ENCODE measurements around the gene HACE1.
"Not testable (repeated sequence)": the region's sequence is repeated elsewhere in the genome, so short reads cannot be mapped to it uniquely, and the experiment has no call there.

Gene HACE1, protein sequence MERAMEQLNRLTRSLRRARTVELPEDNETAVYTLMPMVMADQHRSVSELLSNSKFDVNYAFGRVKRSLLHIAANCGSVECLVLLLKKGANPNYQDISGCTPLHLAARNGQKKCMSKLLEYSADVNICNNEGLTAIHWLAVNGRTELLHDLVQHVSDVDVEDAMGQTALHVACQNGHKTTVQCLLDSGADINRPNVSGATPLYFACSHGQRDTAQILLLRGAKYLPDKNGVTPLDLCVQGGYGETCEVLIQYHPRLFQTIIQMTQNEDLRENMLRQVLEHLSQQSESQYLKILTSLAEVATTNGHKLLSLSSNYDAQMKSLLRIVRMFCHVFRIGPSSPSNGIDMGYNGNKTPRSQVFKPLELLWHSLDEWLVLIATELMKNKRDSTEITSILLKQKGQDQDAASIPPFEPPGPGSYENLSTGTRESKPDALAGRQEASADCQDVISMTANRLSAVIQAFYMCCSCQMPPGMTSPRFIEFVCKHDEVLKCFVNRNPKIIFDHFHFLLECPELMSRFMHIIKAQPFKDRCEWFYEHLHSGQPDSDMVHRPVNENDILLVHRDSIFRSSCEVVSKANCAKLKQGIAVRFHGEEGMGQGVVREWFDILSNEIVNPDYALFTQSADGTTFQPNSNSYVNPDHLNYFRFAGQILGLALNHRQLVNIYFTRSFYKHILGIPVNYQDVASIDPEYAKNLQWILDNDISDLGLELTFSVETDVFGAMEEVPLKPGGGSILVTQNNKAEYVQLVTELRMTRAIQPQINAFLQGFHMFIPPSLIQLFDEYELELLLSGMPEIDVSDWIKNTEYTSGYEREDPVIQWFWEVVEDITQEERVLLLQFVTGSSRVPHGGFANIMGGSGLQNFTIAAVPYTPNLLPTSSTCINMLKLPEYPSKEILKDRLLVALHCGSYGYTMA

DNA sequence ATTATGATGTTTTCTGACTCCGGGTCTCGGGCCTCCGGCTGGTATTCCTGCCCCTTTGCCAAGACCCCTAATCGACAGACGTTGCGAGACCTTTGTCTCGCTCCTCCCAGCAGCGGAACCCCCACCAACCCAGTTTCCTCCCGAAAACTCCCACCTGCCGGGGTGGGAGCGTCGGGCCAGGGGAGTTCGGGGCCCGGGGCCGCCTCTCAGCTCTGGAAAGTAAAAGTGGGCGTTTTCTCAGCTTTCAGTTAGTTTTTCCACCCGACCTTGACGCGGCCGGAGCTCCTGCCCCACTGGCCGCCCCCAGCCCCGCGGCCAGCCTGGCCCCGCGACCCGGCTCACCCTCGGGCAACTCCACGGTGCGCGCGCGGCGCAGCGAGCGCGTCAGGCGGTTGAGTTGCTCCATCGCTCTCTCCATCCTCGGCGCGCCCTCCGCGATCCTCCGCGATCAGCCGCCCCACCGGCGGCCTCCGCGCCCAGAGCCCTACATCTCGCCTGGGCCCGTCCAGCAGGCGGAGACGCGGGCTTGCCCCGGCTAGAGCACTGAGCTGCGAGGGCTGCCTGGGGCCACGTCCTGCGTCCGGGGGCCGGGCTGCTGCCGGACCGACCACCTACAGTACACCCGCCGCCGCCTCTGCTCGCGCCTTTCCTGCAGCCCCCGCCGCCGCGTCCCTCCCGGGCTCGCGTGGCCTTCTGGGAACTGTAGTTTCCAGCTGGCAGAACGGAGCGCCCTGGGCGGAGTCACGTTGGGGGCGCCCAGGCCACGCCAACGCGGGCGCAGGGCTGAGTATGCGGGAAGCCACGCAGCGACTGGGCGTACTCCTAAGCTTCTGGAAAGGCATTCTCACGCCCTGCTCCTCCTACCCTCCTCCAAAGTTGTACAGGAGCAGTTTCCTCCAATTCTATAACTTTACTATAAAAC lies at the start of gene HACE1:
Gene HACE1, minus strand, starts transcription at position 695 of the 922 bp plus-strand sequence. Its CDS starts 277 bp downstream, at position 418.
- DNase-seq, result peak; percentile 64

DNA sequence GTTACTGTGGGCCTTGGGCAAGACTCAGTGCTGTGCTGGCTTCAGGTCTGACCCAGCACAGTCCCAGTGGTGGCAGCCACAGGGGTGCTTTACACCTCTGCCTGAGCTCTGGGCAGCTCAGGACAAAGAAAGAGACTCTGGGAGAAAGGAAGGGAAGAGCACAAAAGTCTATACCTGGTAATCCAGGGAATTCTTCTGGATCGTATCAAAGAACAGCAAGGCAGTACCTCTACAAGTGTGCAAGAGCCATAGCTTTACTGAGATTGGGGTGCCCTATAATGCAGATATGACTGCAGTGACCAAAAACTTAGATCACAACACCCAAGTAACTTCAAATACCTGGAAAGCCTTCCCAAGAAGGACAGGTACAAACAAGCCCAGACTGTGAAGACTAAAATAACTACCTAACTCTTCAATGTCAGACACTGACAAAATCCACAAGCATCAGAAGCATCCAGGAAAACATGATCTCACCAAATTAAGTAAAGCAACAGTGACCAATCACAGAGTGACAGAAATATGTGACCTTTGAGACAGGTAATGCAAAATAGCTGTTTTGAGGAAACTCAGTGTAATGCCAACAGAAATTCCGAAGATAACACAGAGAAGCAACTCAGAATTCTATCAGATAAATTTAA lies 49.3 kb upstream of the HACE1 start:
- no peak for DNase-seq

DNA sequence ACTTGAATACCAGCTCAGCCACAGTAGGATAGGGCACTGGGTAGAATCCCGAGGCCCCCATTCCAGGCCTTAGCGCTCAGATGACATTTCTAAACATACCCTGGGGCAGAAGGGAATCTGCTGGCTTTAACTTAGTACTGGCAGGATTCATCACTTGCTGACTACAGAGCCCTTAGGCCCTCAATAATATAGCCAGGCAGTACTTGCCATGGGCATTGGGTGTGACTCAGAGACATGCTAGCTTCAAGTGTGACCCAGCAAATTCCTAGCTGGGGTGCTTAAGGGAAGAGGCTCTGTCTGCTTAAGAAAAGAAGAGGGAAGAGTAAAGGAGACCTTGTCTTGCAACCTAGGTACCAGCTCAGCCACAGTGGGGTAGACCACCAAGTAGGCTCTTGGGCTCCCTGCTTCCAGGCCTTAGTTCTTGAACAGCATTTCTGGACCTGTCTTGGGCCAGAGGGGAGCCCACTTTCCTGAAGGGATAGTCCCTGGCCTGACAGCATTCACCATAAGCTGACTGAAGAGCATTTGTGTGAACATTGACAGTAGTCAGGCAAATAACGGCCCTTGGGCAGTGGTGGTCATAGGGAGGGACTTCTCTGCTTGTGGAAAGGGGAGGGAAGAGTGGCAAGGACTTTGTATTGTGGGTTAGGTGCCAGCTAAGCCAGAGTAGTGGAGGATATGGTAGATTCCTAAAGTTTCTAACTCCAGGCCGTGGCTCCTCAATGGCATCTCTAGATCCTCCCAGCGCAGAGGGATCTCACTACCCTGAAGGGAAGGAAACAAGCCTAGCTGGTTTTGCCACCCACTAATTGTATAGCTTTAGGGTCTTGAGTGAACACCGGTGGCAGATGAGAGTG lies 48.5 kb upstream of the HACE1 start:
- DNase-seq, result no peak

DNA sequence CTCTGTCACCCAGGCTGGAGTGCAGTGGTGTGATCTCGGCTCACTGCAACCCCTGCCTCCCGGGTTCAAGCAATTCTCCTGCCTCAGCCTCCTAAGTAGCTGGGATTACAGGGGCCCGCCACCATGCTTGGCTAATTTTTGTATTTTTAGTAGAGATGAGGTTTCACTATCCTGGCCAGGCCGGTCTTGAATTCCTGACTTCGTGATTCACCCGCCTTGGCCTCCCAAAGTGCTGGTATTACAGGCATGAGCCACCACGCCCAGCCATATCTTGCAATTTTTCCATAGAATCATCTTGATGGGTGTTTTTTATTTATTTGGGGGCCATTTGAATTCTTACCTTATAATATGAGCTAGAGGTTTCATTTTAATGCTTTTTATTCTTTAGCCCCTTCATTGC lies 39.2 kb upstream of the HACE1 start:
- not testable (repeated sequence) for DNase-seq

DNA sequence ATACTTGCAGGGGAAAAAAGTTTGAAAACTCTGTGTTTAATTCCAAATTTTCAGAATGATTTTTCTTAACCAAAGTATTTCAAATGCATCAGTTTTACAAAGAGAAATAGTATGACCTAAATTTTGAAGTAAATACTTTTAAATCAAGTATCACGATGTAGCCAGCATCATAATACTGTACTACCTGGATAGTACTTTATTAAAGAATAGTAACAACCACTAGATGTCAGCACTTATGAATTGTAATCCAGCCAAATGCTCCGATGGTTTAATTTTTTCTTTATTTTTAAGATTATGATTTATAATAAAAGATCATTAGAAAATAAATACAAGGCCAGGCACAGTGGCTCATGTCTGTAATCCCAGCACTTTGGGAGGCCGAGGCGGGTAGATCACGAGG lies 37.2 kb upstream of the HACE1 start:
- no peak for DNase-seq

DNA sequence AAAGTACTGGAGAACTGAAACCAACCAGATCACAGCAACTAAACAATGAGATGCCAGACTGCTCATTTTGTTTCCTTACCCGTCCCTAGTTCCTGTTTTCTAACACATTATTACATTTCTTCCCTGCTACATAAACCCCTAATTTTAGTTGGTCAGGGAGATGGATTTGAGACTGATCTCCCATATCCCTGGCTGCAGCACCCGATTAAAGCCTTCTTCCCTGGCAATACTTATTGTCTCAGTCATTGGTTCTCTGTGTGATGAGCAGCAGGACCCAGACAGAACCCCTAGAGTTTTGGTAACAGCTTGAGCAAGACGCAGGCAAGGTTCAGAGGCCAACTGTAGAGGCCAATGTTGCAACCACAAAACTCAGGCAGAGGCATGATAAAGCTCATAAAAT lies 28.3 kb upstream of the HACE1 start:
- DNase-seq, result no peak

DNA sequence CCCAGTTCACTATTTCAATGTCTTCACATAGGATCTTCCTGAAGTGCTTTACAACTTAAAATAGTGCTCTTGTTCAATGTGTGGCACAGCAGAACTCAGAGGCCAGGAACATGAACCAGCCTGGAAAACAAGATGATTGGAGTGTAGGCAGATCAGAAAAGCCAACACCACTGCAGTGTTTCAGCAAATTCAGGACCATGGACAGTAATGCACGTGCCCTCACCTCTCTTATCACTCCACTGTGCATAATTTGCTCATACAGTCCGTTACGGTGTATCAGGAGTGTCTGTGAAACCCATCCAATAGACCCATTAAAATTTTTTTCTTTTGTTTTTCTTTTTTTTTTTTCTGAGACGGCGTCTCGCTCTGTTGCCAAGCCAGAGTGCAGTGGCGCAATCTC lies 27.6 kb upstream of the HACE1 start:
- DNase-seq, result no peak

DNA sequence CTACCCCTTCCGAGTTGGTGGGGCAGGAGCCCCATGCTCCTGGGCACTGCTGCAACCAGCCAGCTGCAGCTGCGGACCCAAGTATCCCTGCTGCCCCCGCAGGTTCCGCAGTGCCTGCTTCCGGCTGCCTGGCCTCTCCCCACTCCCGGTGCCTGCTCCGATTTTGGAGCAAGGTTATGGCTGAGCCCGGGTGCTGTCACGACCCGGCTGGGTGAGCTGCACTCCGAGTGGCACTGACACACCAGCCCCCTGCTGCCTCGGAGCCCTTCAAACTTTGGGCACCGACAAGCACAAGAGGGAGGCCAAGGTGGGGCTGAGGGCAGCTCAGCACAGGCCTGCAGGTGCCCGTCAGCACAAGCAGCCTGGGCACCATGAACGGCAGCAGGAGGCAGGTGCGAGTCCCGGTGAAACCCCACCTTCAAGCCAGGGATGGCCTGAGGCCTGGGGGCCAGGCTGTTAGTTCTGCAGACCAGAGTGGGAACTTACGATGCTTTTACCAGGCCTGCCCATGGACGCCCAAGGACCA lies 25.9 kb upstream of the HACE1 start:
- DNase-seq, result no peak

DNA sequence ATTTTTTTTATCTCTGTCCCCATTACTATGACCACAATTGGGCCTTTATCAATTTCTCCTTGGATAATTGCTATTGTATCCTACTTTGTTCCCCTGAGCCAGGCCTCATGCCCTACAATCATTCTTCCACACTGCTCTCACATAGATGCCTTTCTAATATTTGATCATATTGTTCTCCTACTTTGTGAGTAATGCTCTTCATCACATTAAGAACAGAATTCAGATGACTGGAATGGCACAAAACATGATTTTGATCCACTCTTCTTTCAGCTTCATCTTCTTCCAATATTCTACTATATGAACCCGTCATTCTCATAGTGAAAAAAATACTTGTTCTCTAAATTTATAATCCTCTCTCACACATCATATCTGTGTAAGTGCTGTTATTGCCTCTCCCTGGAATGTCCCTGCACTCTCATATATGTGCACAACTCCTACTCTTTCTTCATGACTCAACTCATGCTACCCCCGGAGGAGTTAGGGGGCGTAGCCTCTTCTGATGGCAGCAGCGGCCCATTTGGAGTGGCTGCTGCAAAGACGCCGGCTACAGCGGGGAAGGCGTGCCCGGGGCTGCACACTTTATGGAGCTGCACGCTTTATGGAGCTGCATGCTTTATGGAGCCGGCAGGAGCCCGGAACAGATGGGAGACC lies 25.3 kb upstream of the HACE1 start:
- DNase-seq, result no peak

DNA sequence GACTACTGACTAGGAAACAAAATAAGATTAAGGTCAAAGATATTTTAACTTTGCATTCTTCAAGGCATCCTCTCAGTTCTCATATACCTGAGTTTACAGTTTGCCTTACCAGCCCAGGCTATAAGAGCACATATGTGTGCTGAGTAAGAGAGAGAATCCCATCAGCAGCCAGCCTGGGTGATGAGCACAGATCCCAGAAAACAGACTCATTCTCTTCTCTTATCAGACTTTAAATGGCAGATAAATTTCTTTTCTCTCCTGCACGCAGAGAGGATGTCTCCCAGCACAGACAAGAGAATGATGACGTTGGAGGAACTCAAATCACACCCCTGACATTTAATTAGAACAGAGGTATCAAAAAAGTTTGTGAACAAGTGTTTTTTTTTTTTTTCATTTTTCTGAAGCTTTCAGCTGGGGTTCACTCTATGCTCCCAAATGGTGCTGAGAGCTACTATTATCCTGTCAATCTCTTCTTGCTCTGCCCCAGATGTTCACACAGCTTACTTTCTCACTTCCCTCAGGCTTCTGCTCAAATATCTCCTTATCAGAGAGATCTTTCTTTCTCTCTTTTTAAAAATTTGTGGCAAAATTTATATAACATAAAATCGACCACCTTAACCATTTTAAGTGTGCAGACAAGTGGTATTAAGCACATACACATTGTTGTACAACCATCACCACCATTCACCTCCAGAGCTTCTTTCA lies 22.4 kb upstream of the HACE1 start:
- no peak for DNase-seq

DNA sequence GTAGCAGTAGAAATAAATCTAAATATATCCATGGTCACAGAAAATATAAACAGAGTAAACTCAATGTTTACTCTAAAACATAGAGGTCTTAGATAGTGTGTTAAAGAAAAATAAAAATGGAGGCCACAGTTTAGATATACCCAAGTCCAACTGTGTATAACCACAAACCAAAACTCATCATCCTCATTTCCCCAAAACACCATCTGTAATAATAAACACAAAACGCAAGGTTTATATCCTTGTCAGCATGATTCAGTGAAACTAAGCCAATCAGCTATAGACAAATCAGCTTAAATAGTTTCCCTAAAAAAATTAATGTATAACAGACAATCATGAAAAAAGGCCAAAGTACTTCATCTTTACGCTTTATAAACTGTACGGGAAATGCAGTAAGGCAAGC lies 2.7 kb upstream of the HACE1 start:
- no peak for DNase-seq

DNA sequence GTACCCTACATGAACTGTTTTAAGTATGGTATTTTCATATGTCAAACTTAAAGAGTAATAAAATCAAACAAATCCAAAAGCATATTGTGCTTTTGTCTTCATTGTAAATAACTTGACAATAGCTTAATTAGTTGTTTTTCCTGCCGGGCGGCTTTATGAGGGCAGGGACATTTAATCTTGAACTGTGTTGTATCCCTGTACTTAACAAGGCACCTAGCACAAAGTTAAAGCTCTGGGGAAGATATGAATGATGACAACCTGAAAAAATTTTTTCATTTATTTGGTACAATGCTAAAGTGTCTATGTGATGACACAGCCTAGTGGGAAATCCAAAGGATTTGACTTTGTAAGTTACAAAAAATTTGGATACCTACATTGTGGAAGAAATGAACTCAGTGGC lies 502 bp upstream of the HACE1 start:
- no peak for DNase-seq

DNA sequence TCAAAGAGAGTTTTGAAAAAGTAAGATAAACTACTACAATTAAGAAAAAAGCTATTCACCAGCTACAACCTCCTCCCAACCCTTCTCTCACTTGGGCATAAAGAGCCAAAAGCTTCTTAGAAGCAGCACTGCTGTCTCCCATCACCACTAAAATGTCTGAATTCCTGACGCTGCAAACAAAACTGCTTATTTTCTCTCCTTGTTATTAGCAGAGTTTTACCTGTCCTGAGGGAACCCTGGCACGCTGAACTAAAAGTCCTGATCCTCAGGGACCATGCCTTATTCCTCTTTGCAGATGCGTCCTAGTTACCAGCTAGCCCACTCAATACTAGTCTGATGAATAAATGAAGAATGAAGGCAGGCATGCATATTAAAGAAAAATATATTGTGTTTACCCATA lies 1.1 kb downstream of the HACE1 start:
- DNase-seq, result no peak

DNA sequence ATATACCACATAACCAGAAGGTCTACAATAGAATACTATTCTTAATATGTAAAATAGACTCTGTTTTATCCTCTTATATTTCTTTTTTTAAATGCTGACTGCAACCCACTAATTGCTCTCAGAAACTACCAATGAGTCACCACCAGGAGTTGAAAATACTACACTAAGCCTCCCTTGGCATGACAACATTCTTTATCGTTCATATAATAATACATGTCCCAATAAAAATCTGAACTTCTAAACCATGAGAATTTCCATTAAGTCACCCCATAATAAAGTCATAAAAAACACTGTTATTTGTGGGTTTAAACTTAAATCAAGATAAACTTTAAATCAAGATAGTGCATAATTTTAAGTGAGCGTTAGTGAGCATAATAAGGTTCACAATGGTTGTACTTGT lies 4.2 kb downstream of the HACE1 start:
- DNase-seq, result no peak

DNA sequence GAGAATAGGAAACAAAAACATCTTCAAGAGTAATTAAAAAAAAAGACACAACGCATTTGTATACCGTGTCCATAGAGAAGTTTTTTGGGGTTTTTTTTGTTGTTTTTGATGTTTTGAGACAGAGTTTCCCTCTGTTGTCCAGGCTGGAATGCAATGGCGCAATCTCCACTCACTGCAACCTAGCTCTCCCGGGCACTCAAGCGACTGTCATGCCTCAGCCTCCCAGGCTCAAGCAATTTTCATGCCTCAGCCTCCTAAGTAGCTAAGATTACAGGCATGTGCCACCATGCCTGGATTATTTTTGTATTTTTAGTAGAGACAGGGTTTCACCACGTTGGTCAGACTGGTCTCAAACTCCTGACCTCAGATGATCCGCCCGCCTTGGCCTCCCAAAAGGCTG lies 12.0 kb downstream of the HACE1 start:
- DNase-seq, result not testable (repeated sequence)

DNA sequence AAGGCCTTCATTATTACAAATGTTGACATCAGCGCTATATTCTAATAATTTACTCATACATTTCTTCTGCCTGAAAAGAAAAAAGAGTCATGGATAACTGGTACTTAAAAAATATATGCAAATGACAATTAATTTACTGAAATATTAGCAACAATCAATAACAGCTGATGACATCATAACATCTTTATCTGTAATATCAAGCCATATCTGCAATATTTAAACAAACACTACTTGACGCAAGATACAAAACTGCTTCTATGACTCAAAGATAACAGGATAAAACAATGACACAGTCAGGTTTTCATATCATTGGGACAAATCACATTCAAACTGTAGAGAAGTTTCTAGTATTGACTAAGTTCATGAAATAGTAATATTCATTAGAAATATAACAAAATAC lies 16.5 kb downstream of the HACE1 start:
- DNase-seq, result no peak

DNA sequence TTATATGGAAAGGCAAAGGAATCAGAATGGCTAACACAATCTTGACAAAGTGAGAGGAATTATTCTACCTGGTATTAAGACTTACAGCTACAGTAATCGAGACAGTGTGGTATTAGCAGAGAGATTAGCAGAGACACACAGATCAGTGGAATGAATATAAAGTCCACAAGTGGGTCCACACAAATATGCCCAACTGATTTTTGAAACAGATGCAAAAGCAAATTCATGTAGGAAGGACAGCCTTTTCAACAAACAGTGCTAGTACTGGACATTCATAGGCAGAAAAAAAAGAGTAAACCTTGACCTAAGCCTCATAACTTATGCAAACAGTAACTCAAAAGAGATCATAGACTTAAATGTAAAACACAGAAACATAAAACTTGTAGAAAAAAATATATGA lies 22.6 kb downstream of the HACE1 start:
- no peak for DNase-seq

DNA sequence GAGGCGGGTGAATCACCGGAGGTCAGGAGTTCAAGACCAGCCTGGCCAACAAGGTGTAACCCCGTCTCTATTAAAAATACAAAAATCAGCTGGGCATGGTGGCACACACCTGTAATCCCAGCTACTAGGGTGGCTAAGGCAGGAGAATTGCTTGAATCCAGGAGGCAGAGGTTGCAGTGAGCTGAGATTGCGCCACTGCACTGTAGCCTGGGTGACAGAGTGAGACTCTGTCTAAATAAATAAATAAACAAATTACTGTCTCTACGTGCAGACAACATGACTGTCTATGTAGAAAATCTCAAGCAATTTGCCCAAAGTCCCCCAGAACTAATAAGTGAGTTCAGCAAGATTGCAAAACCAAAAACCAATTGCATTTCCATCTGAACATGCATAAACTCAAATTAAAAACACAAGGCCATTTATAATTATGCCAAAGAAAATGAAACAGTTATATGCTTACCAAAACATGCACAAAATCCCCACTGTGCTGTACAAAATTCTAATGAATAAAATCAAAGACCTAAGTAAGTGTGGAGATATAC lies 23.2 kb downstream of the HACE1 start:
- DNase-seq, result not testable (repeated sequence)

DNA sequence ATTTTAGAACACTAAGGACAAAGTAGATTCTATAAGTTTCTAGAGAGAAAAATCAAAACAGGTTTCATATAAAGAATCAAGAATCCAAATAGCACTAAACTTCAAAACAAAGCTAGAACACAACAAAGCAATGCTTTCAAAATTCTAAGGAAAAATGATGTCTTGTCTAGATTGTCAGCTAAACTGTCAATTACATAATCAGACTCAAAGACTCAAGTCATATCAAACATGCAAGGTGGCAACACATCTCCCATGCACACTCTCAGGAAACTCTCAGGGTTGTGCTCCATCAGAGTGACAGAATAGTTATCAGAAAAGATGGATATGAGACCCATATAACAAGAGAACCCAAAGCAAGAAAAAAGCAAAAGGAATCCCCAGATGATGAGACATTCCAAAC lies 23.9 kb downstream of the HACE1 start:
- no peak for DNase-seq
